Measurements from ENCODE around the gene EIF5A2.

EIF5A2 gene

DNA sequence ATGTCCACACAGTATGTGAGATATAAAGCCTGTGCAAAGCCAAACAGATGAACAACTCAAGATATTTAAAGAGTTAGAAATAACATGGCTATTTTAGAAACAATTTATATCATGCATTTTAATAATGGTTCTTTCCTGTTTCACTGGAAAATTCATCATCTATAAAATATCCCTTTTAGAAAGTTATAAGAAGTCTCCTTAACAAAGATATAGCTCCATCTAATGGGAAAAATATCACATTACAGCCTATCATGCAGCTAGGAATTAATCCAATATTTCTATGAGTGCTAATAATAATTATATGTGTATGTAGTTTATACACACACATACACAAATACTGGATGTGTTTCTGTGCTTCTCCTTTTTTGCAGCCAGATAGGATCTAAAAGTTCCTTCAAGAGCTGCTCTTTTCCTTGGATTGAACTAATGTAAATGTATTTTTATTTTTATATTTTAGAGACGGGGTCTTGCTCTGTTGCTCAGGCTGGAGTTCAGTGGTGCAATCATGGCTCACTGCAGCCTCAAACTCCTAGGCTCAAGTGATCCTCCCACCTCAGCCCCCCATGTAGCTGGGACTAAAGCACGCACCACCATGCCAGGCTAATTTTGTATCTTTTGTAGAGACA is 60.0 kb downstream of the EIF5A2 start:
- DNase-seq: no peak

DNA sequence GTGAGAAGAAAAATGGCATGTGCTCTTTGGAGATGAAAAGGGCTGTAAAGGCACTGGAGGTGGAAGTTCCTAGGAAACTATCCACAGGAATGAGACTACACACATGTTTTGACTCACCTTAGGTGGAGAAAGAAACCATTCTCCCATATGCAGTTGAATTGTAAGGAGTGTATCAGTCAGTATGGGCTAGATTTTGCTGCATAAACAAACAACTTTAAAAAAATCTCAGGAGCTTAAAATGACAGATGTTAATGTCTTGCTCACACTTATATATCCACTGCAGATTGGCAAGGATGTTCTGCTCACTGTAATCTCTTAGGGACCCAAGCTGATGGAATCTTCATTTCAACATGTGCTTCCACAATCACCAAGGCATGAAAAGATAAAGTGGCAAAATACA is 64.1 kb downstream of the EIF5A2 start:
- DNase-seq: no peak

DNA sequence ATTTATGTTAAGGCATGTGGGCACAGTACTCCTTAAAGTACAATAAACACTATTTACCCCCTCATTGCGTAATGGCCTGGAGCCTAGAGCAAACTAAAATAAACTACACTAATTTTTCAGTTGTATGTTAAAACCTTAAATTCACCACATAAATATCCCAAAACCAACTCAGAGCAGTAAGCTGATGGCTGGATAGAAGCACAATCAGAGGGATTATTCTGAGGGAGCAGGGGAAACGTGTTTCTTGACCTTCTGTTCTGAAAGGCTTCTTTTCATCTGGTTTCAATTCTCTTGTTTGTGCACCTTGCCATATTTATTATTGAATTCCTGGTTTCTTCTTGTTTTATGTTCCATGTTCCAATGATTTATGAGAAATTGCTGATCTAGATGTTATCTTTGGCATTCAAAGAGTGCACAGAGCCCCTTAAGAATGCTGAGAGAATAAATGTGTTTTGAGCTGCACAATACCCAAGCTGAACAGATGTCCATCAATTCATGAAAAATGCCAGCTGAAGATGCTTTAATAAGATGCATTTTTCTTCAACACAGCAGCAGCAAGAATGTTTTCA is 68.1 kb downstream of the EIF5A2 start:
- no peak for DNase-seq

DNA sequence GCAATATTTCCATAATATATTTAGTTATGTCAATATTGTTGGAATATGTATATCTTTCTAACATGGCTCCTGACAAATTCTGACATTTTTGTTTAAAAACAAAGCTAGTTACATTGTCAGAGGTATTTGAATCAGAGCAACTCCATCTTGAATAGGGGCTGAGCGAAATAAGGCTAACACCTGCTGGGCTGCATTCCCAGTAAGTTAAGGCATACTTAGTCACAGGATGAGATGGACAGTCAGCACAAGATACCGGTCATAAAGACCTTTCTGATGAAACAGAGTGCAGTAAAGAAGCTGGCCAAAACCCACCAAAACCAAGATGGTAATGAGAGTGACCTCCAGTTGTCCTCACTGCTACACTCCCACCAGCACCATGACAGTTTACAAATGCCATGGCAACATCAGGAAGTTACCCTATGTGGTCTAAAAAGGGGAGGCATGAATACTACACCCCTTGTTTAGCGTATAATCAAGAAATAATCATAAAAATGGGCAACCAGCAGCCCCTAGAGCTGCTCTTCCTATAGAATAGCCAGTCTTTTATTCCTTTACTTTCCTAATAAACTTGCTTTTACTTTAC is 68.8 kb downstream of the EIF5A2 start:
- no peak for DNase-seq
